Left lung (tissue), 10 donors: Measurements from ENCODE around the gene ULK1. TPM values are rescaled to one million over a fixed set of nuclear protein-coding genes. Genes with fewer than 3 reads are reported as not detected.

Experiments
- ATAC-seq: fragments of 200-7000 bp; cut with Tn5 transposase; one replicate; pipeline ENCODE4 v1.9.1; 2020; ENCODE audit warnings: moderate library complexity
- DNase-seq, 4 donors: peaks; one replicate each; pipeline ENCODE4 v3.0.0-alpha.2; 2013 to 2020
- H3K27ac ChIP-seq, 2 donors: fragments of 200-600 bp; sonication (generic) in 1 of 2; one replicate each; pipeline versions ENCODE4 v1.5.0 to v1.8.0; 2020 to 2021
- H3K27me3 ChIP-seq, 2 donors: fragments of 200-600 bp; sonication (generic) in 1 of 2; one replicate each; pipeline versions ENCODE4 v1.5.0 to v1.8.0; 2020 to 2021
- H3K36me3 ChIP-seq, 2 donors: fragments of 200-600 bp; sonication (generic) in 1 of 2; one replicate each; pipeline versions ENCODE4 v1.5.0 to v1.8.0; 2020 to 2021
- H3K4me1 ChIP-seq, 2 donors: fragments of 200-600 bp; one replicate each; pipeline ENCODE4 v1.8.0; 2021
- H3K4me3 ChIP-seq, 2 donors: fragments of 200-600 bp; sonication (generic) in 1 of 2; one replicate each; pipeline versions ENCODE4 v1.5.0 to v1.8.0; 2020 to 2021; ENCODE audit warnings: mild to moderate bottlenecking in 1 of 2
- H3K9me3 ChIP-seq, 2 donors: fragments of 200-600 bp; sonication (generic) in 1 of 2; one replicate each; pipeline versions ENCODE4 v1.5.0 to v1.8.0; 2020 to 2021
- intact Hi-C, 2 donors: fragments of 100-400 bp; cut with DNase I; formaldehyde crosslinking; loops; one replicate each; pipeline versions ENCODE4 v1.11.2 to v1.14.2; 2022
- polyA plus RNA-seq, 6 donors: library from polyadenylated mRNA; unstranded; fragments of 120-200 nt; gene quantifications; one replicate each; pipeline ENCODE4 v1.2.1, GENCODE V29; 2013; ENCODE audit not compliant: insufficient read length in 6 of 6
- total RNA-seq, 2 donors: library from RNA; stranded (reverse); fragmentation: NEBNext Ultra II Directional; extraction: Animal tissue kit (Norgen Biotek cat#: 25700); gene quantifications; one replicate each; pipeline ENCODE4 v1.2.1, GENCODE V29; 2021
- TF ChIP-seq, protein P1 (sequence below), 2 donors: fragments of 200-600 bp; sonication (generic) in 1 of 2; IDR thresholded peaks; one replicate each; pipeline versions ENCODE4 v1.5.0 to v1.8.0; 2021; ENCODE audit warnings: antibody characterized with exemption in 2 of 2
- donor health status: DM: no; HTN: yes; CAD: no.
- donor health status: DM: no; HTN: no; CAD: no.

ULK1 gene
- total and polyA plus RNA-seq, 8 donors: 21.6 to 38.7 (median 28.9) TPM

DNA sequence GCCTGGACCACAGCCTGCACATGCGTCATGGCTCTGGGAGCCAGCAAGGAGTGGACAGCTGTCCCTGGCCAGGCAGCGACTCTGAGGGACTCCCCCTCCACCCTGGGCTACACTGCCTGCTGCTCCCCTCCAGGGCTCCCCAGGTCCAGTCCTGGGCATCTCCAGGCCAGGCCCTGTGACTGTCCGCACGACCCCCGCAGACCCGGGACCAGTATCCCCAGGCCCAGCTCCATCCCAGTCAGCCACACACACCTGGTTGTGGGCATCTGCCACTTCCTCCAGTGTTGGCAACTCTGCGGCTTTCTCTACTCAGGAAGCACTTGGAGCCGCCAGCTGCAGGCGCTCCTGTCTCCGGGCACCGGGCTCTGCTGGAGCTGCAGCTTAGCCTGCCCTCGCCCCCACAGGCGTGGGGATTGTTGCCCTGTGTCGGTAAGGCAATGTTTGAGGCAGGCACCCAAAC is 2.4 kb downstream of the ULK1 start:
- ATAC-seq: no peak
- Histone ChIP-seq H3K27ac (peak overlapping the region; percentile 92 to 93), H3K27me3 (no peaks in the 10 kb centered on the region), H3K9me3 (no peaks in the 10 kb centered on the region), H3K4me1 (peaks cover 7 to 49% of the 10 kb centered on the region in 2 donors), H3K4me3 (peak overlapping the region in 1 of 2 donors; percentile 63), H3K36me3 (no peaks in the 10 kb centered on the region)
- intact Hi-C loops: no loop called here
- TF ChIP-seq, protein P1, sequence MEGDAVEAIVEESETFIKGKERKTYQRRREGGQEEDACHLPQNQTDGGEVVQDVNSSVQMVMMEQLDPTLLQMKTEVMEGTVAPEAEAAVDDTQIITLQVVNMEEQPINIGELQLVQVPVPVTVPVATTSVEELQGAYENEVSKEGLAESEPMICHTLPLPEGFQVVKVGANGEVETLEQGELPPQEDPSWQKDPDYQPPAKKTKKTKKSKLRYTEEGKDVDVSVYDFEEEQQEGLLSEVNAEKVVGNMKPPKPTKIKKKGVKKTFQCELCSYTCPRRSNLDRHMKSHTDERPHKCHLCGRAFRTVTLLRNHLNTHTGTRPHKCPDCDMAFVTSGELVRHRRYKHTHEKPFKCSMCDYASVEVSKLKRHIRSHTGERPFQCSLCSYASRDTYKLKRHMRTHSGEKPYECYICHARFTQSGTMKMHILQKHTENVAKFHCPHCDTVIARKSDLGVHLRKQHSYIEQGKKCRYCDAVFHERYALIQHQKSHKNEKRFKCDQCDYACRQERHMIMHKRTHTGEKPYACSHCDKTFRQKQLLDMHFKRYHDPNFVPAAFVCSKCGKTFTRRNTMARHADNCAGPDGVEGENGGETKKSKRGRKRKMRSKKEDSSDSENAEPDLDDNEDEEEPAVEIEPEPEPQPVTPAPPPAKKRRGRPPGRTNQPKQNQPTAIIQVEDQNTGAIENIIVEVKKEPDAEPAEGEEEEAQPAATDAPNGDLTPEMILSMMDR (IDR thresholded peaks at IDR 0.05): no peak
- DNase-seq: peak in 3 of 4 donors; percentile 54 to 88 (median 87)

- H3K4me3 ChIP-seq: no peak overlapping the region
- H3K9me3 ChIP-seq: no peaks in the 10 kb centered on the region
- H3K27ac ChIP-seq: peak overlapping the region in 1 of 2 donors; percentile 93
- H3K27me3 ChIP-seq: no peaks in the 10 kb centered on the region
- no peaks in the 10 kb centered on the region for H3K36me3 ChIP-seq
- DNase-seq (peak in 1 of 4 donors; percentile 61), ATAC-seq (no peak)
- H3K4me1 ChIP-seq: peaks cover 7 to 54% of the 10 kb centered on the region in 2 donors
- TF ChIP-seq, protein P1 (IDR thresholded peaks at IDR 0.05): no peak
- intact Hi-C loops: no loop called here
Measured at GRCh38 chr12:131897276-131897675, 2.9 kb downstream of the ULK1 start.

DNA sequence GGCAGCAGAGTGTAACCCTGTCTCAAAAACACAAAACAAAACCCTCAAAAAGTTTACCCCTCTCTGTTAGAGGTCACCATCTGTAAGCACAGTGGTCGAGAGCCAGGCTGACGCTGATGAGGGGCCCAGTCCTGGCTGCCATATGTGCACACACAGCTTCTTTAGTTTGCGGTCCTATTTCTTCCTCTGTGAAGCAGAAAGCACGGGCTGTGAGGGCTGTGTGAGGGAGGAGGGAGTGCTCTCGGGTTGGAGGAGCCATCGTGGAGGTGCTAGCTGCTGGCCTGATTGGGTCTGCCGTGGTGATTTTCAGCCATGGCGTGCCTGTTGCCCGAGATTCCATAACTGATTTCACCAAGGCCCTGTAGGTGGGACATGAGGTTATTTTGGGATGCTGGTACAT is 3.5 kb downstream of the ULK1 start:
- no peak overlapping the region for H3K27ac ChIP-seq
- H3K4me1 ChIP-seq: peaks cover 7 to 60% of the 10 kb centered on the region in 2 donors
- ATAC-seq (no peak), DNase-seq (peak in 1 of 4 donors; percentile 52)
- H3K9me3 ChIP-seq: no peaks in the 10 kb centered on the region
- H3K36me3 ChIP-seq: no peaks in the 10 kb centered on the region
- no peak overlapping the region for H3K4me3 ChIP-seq
- intact Hi-C loops: no loop called here
- no peaks in the 10 kb centered on the region for H3K27me3 ChIP-seq
- TF ChIP-seq, protein P1 (IDR thresholded peaks at IDR 0.05): no peak

DNA sequence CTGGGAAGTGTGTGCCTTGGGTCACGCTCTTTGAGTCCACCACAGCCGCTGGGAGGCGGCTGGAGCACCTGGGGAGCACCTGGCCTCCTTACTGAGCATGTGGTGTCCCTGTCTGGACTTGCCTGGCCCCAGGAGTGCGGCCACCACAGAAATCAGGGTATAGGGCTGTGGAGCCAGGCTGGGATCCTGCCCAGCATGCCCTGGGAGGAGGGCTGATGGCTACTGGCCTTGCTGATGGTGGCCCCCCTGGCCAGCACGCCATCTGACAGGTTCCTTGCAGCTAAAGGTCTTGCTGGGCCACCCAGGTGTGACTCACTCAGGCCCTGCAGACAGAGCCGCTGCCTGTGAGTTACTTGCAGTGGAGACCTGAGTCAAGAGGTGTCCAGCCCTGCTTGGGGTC is 6.0 kb downstream of the ULK1 start:
- Histone ChIP-seq H3K27ac (no peak overlapping the region), H3K4me1 (peaks cover 7 to 52% of the 10 kb centered on the region in 2 donors), H3K27me3 (no peaks in the 10 kb centered on the region), H3K4me3 (no peak overlapping the region), H3K9me3 (no peaks in the 10 kb centered on the region), H3K36me3 (no peaks in the 10 kb centered on the region)
- intact Hi-C loops: no loop called here
- DNase-seq (peak in 1 of 4 donors; percentile 68), ATAC-seq (no peak)
- TF ChIP-seq, protein P1 (IDR thresholded peaks at IDR 0.05): no peak

DNA sequence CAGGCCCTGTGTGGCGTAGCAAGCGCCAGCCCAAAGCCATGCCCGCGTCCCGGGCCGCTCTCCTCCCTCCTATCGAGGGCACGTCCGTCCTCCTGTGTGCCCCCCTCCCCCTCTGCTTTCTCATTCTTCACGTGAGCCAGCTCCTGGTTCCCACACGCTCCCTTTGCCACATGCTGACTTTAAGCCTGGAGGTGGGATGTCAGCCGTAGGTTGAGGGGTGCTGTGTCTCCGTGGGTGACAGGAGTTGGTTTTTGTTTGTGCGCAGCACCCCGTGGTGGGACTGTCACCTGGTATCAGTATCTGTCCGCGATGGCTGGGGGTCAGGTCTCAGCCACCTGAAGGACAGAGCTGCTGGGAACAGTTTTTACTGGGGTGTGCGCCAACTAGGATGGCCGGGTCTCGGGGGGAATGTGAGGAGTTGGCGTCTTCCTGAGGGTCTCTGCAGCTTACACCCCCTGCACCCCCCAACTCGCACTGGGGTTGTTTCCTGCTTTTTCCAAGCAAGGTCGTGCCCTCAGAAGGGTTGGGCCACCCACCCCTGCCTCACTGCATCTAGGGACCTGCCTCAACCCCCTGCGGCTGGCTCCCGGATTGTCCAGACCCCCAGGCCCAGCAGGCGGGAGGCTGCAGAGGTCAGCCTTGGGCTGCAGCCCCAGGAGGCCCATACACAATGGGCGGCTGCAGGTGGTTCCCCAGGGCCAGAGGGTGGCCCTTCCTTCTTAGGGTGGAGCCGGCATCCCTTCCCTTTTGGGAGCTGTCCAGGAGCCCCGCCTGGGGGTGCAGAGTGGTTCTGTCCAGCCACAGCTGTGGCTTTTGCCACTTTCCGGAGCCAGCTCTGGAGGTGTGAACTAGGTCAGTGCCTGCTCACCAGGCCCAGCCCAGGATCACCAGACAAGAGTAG is 7.3 kb downstream of the ULK1 start:
- peak in 1 of 4 donors; percentile 62 for DNase-seq

More for the DNA sequence above, 7.3 kb downstream of the ULK1 start:
- ATAC-seq: peak; percentile 54
- Histone ChIP-seq H3K27me3 (no peaks in the 10 kb centered on the region), H3K9me3 (no peaks in the 10 kb centered on the region), H3K4me3 (no peak overlapping the region), H3K4me1 (peaks cover 7 to 43% of the 10 kb centered on the region in 2 donors), H3K36me3 (peaks cover 0 to 4% of the 10 kb centered on the region in 2 donors), H3K27ac (no peak overlapping the region)
- intact Hi-C loops: no loop called here
- TF ChIP-seq, protein P1 (IDR thresholded peaks at IDR 0.05): no peak
